Endothelial cell of umbilical vein (primary cell): ENCODE data around the gene ICE1. TPM values are rescaled to one million over a fixed set of nuclear protein-coding genes. Genes with fewer than 3 reads are reported as not detected.

Experiments
- BruUV-seq: library from RNA; stranded (reverse); fragments of 400-500 nt; replicated peaks from 2 replicates; lab custom pipeline; 2021; lab: Mats Ljungman, UMichigan
- CTCF ChIA-PET: fragments of 300-600, 350-600 bp; sonication (Branson Sonifier 250); formaldehyde crosslinking; loops from one replicate; lab custom pipeline; 2021; ENCODE audit warnings: antibody characterized with exemption, inconsistent platforms; lab: Charles Lee
- POLR2A ChIA-PET: fragments of 300-600, 350-600 bp; sonication (Branson Sonifier 250); formaldehyde crosslinking; loops from one replicate; lab custom pipeline; 2021; ENCODE audit warnings: antibody characterized with exemption, inconsistent platforms; lab: Charles Lee
- DNase-seq: peaks from one replicate; pipeline ENCODE4 v3.0.0-alpha.2; 2011; ENCODE audit warnings: low read depth, low spot score
- FAIRE-seq: peaks from 2 replicates; lab custom pipeline; 2011; peaks lifted over from hg19 to GRCh38; lab: Jason Lieb, UNC
- H2AFZ ChIP-seq: 2 replicates; pipeline ENCODE4 v1.6.0; 2012; ENCODE audit warnings: low read depth, low read length, control low read depth, inconsistent platforms
- H3K27ac ChIP-seq: 2 replicates; pipeline ENCODE4 v1.5.1; 2011; ENCODE audit warnings: low read depth, mild to moderate bottlenecking, control low read depth, low read length, moderate library complexity; ENCODE audit not compliant: insufficient read depth
- H3K27me3 ChIP-seq, 2 experiments: 2 replicates each; pipeline versions ENCODE4 v1.6.0 to v1.6.1; 2011; ENCODE audit warnings: low read length in 2 of 2, mixed read lengths in 1 of 2; ENCODE audit not compliant: control insufficient read depth in 2 of 2, insufficient read depth in 2 of 2
- H3K36me3 ChIP-seq, 2 experiments: 2 replicates in 1 of 2; 3 replicates in 1 of 2; pipeline ENCODE4 v1.5.1; 2011; ENCODE audit warnings: low read length in 2 of 2, mild to moderate bottlenecking in 1 of 2, moderate library complexity in 1 of 2; ENCODE audit not compliant: control insufficient read depth in 2 of 2, insufficient read depth in 2 of 2; ENCODE audit errors: extremely low read depth in 1 of 2
- H3K4me1 ChIP-seq: 3 replicates; pipeline ENCODE4 v1.5.1; 2011; ENCODE audit warnings: mild to moderate bottlenecking, low read length; ENCODE audit not compliant: control insufficient read depth, insufficient read depth; ENCODE audit errors: extremely low read depth
- H3K4me2 ChIP-seq: 2 replicates; pipeline ENCODE4 v1.6.1; 2011; ENCODE audit warnings: low read length, control low read depth, mixed read lengths; ENCODE audit not compliant: insufficient read depth
- H3K4me3 ChIP-seq, 3 experiments: fragments of 200-600 bp in 1 of 3; sonication (generic), shearing (Covaris generic) in 1 of 3; replicated peaks in 1 of 3; 2 replicates each; pipeline ENCODE4 v1.5.1; 2011 to 2016; ENCODE audit warnings: control low read depth in 3 of 3, low read length in 3 of 3, mild to moderate bottlenecking in 2 of 3, inconsistent platforms in 1 of 3, low read depth in 1 of 3, moderate library complexity in 1 of 3; ENCODE audit not compliant: insufficient read depth in 1 of 3
- H3K79me2 ChIP-seq: 2 replicates; pipeline ENCODE4 v1.6.0; 2012; ENCODE audit warnings: low read length, inconsistent platforms; ENCODE audit not compliant: control insufficient read depth, insufficient read depth
- H3K9ac ChIP-seq: replicated peaks from 2 replicates; pipeline ENCODE3; 2011; ENCODE audit warnings: low read length, control low read depth; ENCODE audit not compliant: insufficient read depth; ENCODE audit errors: extremely low read depth
- H3K9me1 ChIP-seq: replicated peaks from 3 replicates; pipeline ENCODE4 v1.6.0; 2011; ENCODE audit warnings: mild to moderate bottlenecking, low read length; ENCODE audit not compliant: control insufficient read depth, insufficient read depth; ENCODE audit errors: extremely low read depth
- H3K9me3 ChIP-seq: replicated peaks from 2 replicates; pipeline ENCODE4 v1.5.1; 2012; ENCODE audit warnings: low read length, inconsistent platforms; ENCODE audit not compliant: control insufficient read depth, insufficient read depth
- H4K20me1 ChIP-seq: replicated peaks from 2 replicates; pipeline ENCODE3; 2011; ENCODE audit warnings: mild to moderate bottlenecking, low read length; ENCODE audit not compliant: control insufficient read depth, insufficient read depth; ENCODE audit errors: extremely low read depth
- CTCF ChIP-seq, 2 donors: IDR thresholded peaks; 1 replicate in 1 of 2; 2 replicates in 1 of 2; pipeline ENCODE4 v1.5.1; 2011; ENCODE audit warnings: low read length in 2 of 2, mild to moderate bottlenecking in 2 of 2, moderate library complexity in 2 of 2, control low read depth in 1 of 2, inconsistent platforms in 1 of 2, low read depth in 1 of 2; ENCODE audit not compliant: insufficient read depth in 1 of 2; ENCODE audit errors: extremely low read depth in 1 of 2
- EZH2 ChIP-seq: IDR thresholded peaks from 2 replicates; pipeline ENCODE4 v1.6.1; 2012; ENCODE audit warnings: borderline replicate concordance, low read depth, mild to moderate bottlenecking, moderate library complexity, low read length, inconsistent platforms; ENCODE audit not compliant: severe bottlenecking
- FOS ChIP-seq: IDR thresholded peaks from 2 replicates; pipeline ENCODE4 v1.6.1; 2011; ENCODE audit warnings: mild to moderate bottlenecking, low read length, moderate library complexity, borderline replicate concordance; ENCODE audit not compliant: insufficient read depth
- GATA2 ChIP-seq: IDR thresholded peaks from 2 replicates; pipeline ENCODE4 v1.7.0; 2011; ENCODE audit warnings: low read depth, mild to moderate bottlenecking, moderate library complexity, mixed read lengths, low read length; ENCODE audit not compliant: insufficient read length, insufficient read depth
- JUN ChIP-seq: IDR thresholded peaks from 2 replicates; pipeline ENCODE4 v1.6.1; 2011; ENCODE audit warnings: borderline replicate concordance, low read depth; ENCODE audit not compliant: insufficient read length, insufficient read depth
- MAX ChIP-seq: IDR thresholded peaks from 2 replicates; pipeline ENCODE4 v1.6.1; 2011; ENCODE audit not compliant: insufficient read depth, insufficient read length
- MYC ChIP-seq: IDR thresholded peaks from one replicate; pipeline ENCODE4 v1.6.1; 2011; ENCODE audit warnings: mild to moderate bottlenecking, low read depth, low read length
- POLR2A ChIP-seq: IDR thresholded peaks from 2 replicates; pipeline ENCODE4 v1.6.1; 2012; ENCODE audit warnings: low read depth, mild to moderate bottlenecking, control low read depth, low read length
- POLR2AphosphoS5 ChIP-seq: IDR thresholded peaks from 2 replicates; pipeline ENCODE4 v1.6.1; 2012; ENCODE audit warnings: low read depth, mild to moderate bottlenecking, control low read depth, low read length, moderate library complexity; ENCODE audit not compliant: insufficient read depth
- dilution Hi-C: fragments of 300-500 bp; cut with MboI; formaldehyde crosslinking; loops from one replicate; pipeline ENCODE4 v1.15.0; 2019; ENCODE audit warnings: low sequenced_read_pairs; ENCODE audit not compliant: extremely low pct_ligation_motif_present
- intact Hi-C: fragments of 100-400 bp; cut with micrococcal nuclease; formaldehyde crosslinking; loops from one replicate; pipeline ENCODE4 v1.10.0; 2022
- polyA plus RNA-seq, 4 experiments: library from polyadenylated mRNA; depleted of rRNA in 3 of 4; stranded (reverse) in 3 of 4; unstranded in 1 of 4; fragments of >200 nt; gene quantifications; 2 replicates each; pipeline versions ENCODE4 v1.2.1 to v1.2.3, GENCODE V29; 2011 to 2012; ENCODE audit warnings: missing spikeins in 1 of 4
- total RNA-seq: library from RNA; stranded (reverse); gene quantifications from 2 replicates; pipeline ENCODE4 v1.2.3, GENCODE V29; 2021

The ICE1 gene
- total and polyA plus RNA-seq, 2 donors (not counting 3 experiments of a cell fraction or from before 2014, with no cell fraction given): 8.8 to 29.1 TPM

DNA sequence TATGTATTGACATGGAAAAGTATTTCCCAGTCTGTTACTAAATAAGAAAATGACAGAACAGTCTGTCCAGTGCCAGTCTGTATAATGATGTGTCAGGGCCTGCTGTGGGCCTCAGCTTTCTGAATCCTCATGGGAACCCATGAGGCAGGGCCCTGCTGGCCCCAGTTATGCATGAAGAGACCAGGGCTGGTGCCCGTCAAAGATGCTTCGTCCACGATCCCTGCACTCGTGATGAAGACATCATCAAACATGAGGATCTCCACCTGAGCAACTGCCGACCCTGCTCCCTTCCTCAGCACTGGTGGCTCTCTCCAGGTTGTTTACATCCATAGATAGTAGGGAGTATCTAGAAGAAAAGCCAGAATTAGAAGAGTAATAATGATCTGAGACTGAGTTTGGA, 52.5 kb downstream of the ICE1 start:
- H3K9me3 ChIP-seq: no peaks in the 10 kb centered on the region
- intact Hi-C loops: no loop called here
- H3K4me3 ChIP-seq: no peak overlapping the region
- no peak overlapping the region for H3K4me2 ChIP-seq
- no peaks in the 10 kb centered on the region for H3K9me1 ChIP-seq
- H3K79me2 ChIP-seq: no peaks in the 10 kb centered on the region
- no peak overlapping the region for H3K27ac ChIP-seq
- no peak for FAIRE-seq
- TF ChIP-seq POLR2A (no peak), JUN (no peak), EZH2 (no peak), GATA2 (no peak), FOS (no peak), MYC (no peak), POLR2AphosphoS5 (no peak), MAX (no peak), CTCF (IDR thresholded peaks at IDR 0.05; ENCODE audit: extremely low read depth in 1 of 2, insufficient read depth in 1 of 2, low read depth in 1 of 2, low read length in 2 of 2) (no peak)
- ChIA-PET POLR2A (no interaction called here), CTCF (interaction anchor here (1.1 kb wide), 1 partner anchor 9 kb away, joined by 3 read pairs; no protein-coding TSS in a partner anchor)
- no peaks in the 10 kb centered on the region for H3K27me3 ChIP-seq
- H2AFZ ChIP-seq: no peak overlapping the region
- no peaks in the 10 kb centered on the region for H4K20me1 ChIP-seq
- no peaks in the 10 kb centered on the region for H3K4me1 ChIP-seq
- H3K9ac ChIP-seq: no peak overlapping the region
- H3K36me3 ChIP-seq: peaks cover 3 to 11% of the 10 kb centered on the region in 2 experiments
- no peak for DNase-seq
- dilution Hi-C loops: no loop called here
- no TSS peak for BruUV-seq
